ENCODE data around the gene DCDC1. TPM values are rescaled to one million over a fixed set of nuclear protein-coding genes. Genes with fewer than 3 reads are reported as not detected.
A peak's percentile ranks its signal among the peaks of the same experiment; 100 is the strongest.

Gene DCDC1
- total RNA-seq, 2 donors from 2014 or later = 0.42 TPM; not detected in 1

GRCh38 chr11:31106968-31107576, 262.5 kb downstream of the DCDC1 start:
- no peak overlapping the region for H3K4me3 Mint-ChIP-seq
- ATAC-seq (replicated peaks in 1 of 2) = peak; percentile 45 to 60

DNA sequence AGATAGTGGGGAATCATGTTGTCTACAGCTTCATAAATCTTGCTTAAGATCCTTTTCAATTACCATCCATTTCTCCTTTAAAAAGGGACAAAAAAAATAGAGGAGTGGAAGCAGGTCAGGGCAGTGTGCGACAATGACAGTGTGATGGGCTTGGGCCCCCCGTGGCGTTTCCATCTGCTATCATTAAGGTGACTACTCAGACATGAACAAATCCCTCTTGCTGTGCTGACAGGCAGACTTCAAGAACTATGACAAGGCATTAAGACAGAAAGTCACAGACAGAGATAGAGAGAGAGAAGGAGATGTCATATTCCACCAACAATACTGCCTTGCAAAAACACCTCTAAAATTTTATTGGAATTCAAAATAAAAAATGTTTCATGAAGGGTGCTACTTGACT, 263.2 kb downstream of the DCDC1 start:
- Mint-ChIP-seq H3K9me3 (peaks cover 0 to 1% of the 10 kb centered on the region in 2 donors), H3K27ac (no peak overlapping the region), H3K27me3 (ENCODE audit: low read depth) (no peaks in the 10 kb centered on the region), H3K4me1 (ENCODE audit: low read depth) (no peaks in the 10 kb centered on the region), H3K4me3 (no peak overlapping the region), H3K36me3 (ENCODE audit: insufficient read depth in 2 of 2) (no peaks in the 10 kb centered on the region)
- no peak for ATAC-seq (replicated peaks in 1 of 2)
- DNase-seq = no peak

More at GRCh38 chr11:31106968-31107576, 262.5 kb downstream of the DCDC1 start:
- peak; percentile 21 to 56 for DNase-seq
- no peaks in the 10 kb centered on the region for H3K36me3 Mint-ChIP-seq (ENCODE audit: insufficient read depth in 2 of 2)
- no peaks in the 10 kb centered on the region for H3K4me1 Mint-ChIP-seq (ENCODE audit: low read depth)
- H3K27ac Mint-ChIP-seq = no peak overlapping the region
- no peaks in the 10 kb centered on the region for H3K27me3 Mint-ChIP-seq (ENCODE audit: low read depth)
- H3K9me3 Mint-ChIP-seq = peaks cover 0 to 1% of the 10 kb centered on the region in 2 donors

DNA sequence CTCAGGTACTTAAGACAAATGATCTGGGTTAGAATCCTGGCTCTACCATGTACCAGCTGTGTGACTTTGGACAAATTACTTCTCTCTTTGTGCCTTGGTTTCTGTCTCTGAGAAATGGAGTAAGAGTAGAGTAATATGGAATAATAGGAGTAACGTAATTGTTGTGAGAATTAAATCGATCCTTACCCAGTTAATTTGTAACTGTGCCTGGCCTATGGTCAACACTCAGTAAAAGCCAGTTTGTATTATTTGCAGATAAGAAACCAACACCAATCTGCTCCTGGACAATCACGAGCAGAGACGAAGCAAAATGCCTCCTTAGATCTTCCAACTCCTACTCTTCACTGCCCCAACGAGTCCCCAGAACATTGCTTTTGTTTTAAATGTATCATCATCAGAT, 266.7 kb downstream of the DCDC1 start:
- Mint-ChIP-seq H3K9me3 (peaks cover 1 to 2% of the 10 kb centered on the region in 2 donors), H3K27me3 (ENCODE audit: low read depth) (no peaks in the 10 kb centered on the region), H3K36me3 (ENCODE audit: insufficient read depth in 2 of 2) (no peaks in the 10 kb centered on the region), H3K4me1 (ENCODE audit: low read depth) (no peaks in the 10 kb centered on the region), H3K27ac (no peak overlapping the region), H3K4me3 (no peak overlapping the region)
- ATAC-seq (replicated peaks in 1 of 2) (no peak), DNase-seq (no peak)

DNA sequence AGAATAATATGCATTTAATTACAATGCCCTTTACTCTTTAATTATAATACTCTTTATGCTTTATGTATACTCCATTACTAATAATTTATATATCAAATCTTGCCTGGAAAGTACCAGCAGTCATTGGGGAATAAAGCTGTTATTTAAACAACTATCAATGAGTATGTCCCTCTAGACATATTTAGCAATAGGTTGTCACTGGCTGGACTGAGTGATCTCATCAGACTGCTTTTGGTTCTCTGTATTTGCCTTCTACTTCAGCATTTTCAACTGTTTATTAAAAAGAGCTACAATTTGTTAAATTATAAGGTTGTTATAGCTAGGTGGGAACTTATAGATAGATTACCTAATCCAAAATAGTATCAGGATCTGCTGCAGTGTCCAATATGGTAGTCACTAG, 267.2 kb downstream of the DCDC1 start:
- peaks cover 1 to 2% of the 10 kb centered on the region in 2 donors for H3K9me3 Mint-ChIP-seq
- no peaks in the 10 kb centered on the region for H3K36me3 Mint-ChIP-seq (ENCODE audit: insufficient read depth in 2 of 2)
- no peak overlapping the region for H3K27ac Mint-ChIP-seq
- DNase-seq = no peak
- H3K4me3 Mint-ChIP-seq = no peak overlapping the region
- no peak for ATAC-seq (replicated peaks in 1 of 2)
- H3K27me3 Mint-ChIP-seq (ENCODE audit: low read depth) = no peaks in the 10 kb centered on the region
- H3K4me1 Mint-ChIP-seq (ENCODE audit: low read depth) = no peaks in the 10 kb centered on the region

DNA sequence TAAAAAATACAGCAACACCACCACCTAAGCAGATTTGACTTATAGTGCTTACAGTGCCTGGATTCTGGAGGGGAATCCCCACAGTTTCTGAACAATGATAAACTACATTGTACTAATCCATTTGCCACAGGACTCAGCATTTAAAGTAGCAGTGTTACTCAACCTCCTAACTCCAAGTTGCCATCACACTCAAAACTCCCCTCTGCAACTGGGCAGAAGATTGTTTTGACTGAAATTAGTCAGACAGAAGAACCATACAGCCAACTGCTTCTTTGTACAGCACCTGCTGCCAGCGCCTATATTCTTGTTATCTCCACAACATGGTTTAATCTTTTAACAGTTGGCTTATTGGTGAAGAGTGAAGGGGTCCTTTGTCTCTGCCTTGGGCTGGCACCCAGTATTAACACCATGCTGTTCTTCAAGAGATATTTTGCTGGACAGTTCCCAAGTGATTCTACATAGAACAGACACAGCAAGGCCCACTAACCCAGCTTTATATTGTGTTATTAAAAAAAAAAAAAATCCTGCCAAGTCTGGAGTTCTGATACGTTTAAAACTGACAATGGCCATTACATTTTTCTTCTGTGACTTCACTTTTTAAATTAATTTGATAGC, 273.2 kb downstream of the DCDC1 start:
- no peak for DNase-seq
- no peaks in the 10 kb centered on the region for H3K36me3 Mint-ChIP-seq (ENCODE audit: insufficient read depth in 2 of 2)

DNA sequence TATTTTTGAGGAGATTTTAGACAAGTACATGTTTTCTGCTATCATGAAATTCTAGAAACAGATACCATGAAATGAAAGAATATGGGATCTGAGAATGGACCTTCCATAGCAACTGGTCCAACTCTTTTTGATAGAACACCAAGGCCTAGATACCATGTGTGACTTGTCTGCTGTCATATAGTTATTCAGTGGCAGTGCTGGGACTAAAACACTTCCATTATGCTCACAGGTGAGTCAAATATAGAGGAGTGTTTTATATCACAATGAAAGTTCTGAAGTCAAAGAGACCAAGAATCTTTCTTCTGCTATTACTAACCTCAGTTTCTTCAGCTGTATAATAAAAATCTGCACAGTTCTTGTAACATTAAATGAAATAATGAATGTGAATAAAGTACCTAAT, 276.9 kb downstream of the DCDC1 start:
- Mint-ChIP-seq H3K9me3 (peaks cover 6 to 10% of the 10 kb centered on the region in 2 donors), H3K27me3 (ENCODE audit: low read depth) (no peaks in the 10 kb centered on the region), H3K27ac (no peak overlapping the region), H3K36me3 (ENCODE audit: insufficient read depth in 2 of 2) (peaks cover 7 to 11% of the 10 kb centered on the region in 2 donors), H3K4me3 (no peak overlapping the region), H3K4me1 (ENCODE audit: low read depth) (no peaks in the 10 kb centered on the region)
- DNase-seq (no peak), ATAC-seq (replicated peaks in 1 of 2) (peak in 1 of 2 donors; percentile 65)

More for the DNA sequence above, 273.2 kb downstream of the DCDC1 start:
- Mint-ChIP-seq H3K27me3 (ENCODE audit: low read depth) (no peaks in the 10 kb centered on the region), H3K9me3 (peaks cover 0 to 2% of the 10 kb centered on the region in 2 donors), H3K4me3 (no peak overlapping the region), H3K27ac (no peak overlapping the region), H3K4me1 (ENCODE audit: low read depth) (no peaks in the 10 kb centered on the region)
- peak in 1 of 2 donors; percentile 69 for ATAC-seq (replicated peaks in 1 of 2)

GRCh38 chr11:31089117-31089516, 280.4 kb downstream of the DCDC1 start:
- H3K4me3 Mint-ChIP-seq = no peak overlapping the region
- H3K4me1 Mint-ChIP-seq (ENCODE audit: low read depth) = no peaks in the 10 kb centered on the region
- H3K36me3 Mint-ChIP-seq (ENCODE audit: insufficient read depth in 2 of 2) = peaks cover 7 to 11% of the 10 kb centered on the region in 2 donors
- ATAC-seq (replicated peaks in 1 of 2) = no peak
- H3K9me3 Mint-ChIP-seq = peaks cover 6 to 10% of the 10 kb centered on the region in 2 donors
- no peak for DNase-seq
- no peaks in the 10 kb centered on the region for H3K27me3 Mint-ChIP-seq (ENCODE audit: low read depth)
- H3K27ac Mint-ChIP-seq = no peak overlapping the region

DNA sequence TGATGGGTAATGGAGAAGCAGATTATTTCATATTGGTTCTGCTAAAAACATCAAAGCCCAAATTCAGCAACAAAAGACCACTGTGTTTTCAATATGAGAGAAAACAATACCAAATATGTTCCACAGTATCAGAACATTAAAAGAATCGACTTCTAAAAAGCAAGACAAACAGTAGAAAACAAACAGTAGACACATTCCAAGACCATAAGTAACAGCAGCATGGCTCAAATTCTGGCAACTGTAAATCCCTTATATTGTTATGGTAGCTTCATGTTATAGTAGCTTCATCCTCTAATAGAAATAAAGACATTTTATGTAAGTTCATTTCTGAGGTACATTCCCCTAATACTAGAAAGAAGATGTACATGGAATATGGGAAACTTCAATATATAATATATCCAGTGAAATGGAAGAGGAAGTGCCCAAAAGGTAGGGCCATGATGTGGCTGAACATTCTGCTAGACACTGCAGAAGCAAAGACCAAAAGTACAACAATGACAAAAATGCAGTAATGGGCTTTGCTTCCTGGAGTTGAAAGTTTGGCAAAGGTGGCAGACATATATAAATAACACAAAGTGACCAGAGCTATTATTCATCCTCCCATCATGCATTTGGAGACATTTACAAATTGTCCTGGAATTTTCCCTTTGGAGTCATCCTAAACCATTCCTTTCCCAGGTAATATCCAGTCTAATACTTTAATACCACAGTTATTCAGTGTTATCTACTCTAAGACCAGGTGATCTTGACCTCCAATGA, 299.9 kb downstream of the DCDC1 start:
- no peaks in the 10 kb centered on the region for H3K27me3 Mint-ChIP-seq (ENCODE audit: low read depth)
- H3K27ac Mint-ChIP-seq = no peak overlapping the region
- no peaks in the 10 kb centered on the region for H3K4me1 Mint-ChIP-seq (ENCODE audit: low read depth)
- no peak for DNase-seq
- H3K9me3 Mint-ChIP-seq = peaks cover 4 to 7% of the 10 kb centered on the region in 2 donors
- no peaks in the 10 kb centered on the region for H3K36me3 Mint-ChIP-seq (ENCODE audit: insufficient read depth in 2 of 2)
- ATAC-seq (replicated peaks in 1 of 2) = no peak
- H3K4me3 Mint-ChIP-seq = no peak overlapping the region

- H3K9me3 Mint-ChIP-seq = no peaks in the 10 kb centered on the region
- no peaks in the 10 kb centered on the region for H3K36me3 Mint-ChIP-seq (ENCODE audit: insufficient read depth in 2 of 2)
- DNase-seq (no peak), ATAC-seq (replicated peaks in 1 of 2) (no peak)
- H3K4me1 Mint-ChIP-seq (ENCODE audit: low read depth) = no peaks in the 10 kb centered on the region
- no peaks in the 10 kb centered on the region for H3K27me3 Mint-ChIP-seq (ENCODE audit: low read depth)
- H3K4me3 Mint-ChIP-seq = no peak overlapping the region
- H3K27ac Mint-ChIP-seq = no peak overlapping the region
These were observed 308.7 kb downstream of the DCDC1 start for GRCh38 chr11:31060880-31061279.

DNA sequence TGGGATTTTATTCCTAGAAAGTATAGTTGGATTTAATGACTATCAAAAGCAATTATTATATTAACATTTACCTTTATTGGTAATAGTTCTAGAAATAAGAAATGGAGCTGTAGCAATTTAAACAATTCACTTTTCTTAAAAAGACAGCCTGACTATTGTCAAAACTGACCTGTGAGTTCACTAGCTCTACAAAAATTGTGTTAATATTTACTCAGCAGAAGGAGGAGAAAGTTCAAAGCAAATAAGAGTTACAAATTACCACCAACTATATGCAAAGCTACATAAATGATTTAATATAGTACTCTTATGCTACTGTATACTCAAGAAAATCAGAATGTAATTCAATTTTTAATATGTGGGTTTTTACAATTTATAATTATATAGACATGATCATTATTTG, 310.0 kb downstream of the DCDC1 start:
- no peak for ATAC-seq (replicated peaks in 1 of 2)
- Mint-ChIP-seq H3K9me3 (peaks cover 3 to 5% of the 10 kb centered on the region in 2 donors), H3K4me1 (ENCODE audit: low read depth) (no peaks in the 10 kb centered on the region), H3K36me3 (ENCODE audit: insufficient read depth in 2 of 2) (no peaks in the 10 kb centered on the region), H3K27me3 (ENCODE audit: low read depth) (no peaks in the 10 kb centered on the region), H3K27ac (no peak overlapping the region), H3K4me3 (no peak overlapping the region)
- DNase-seq = no peak

- H3K27ac Mint-ChIP-seq = no peak overlapping the region
- no peak for ATAC-seq (replicated peaks in 1 of 2)
- H3K9me3 Mint-ChIP-seq = peaks cover 15 to 25% of the 10 kb centered on the region in 2 donors
- DNase-seq = no peak
- H3K4me1 Mint-ChIP-seq (ENCODE audit: low read depth) = no peaks in the 10 kb centered on the region
- no peak overlapping the region for H3K4me3 Mint-ChIP-seq
- no peaks in the 10 kb centered on the region for H3K27me3 Mint-ChIP-seq (ENCODE audit: low read depth)
- H3K36me3 Mint-ChIP-seq (ENCODE audit: insufficient read depth in 2 of 2) = no peaks in the 10 kb centered on the region
These were observed 319.3 kb downstream of the DCDC1 start for GRCh38 chr11:31050061-31050765.

GRCh38 chr11:31045335-31045734, 324.2 kb downstream of the DCDC1 start:
- Mint-ChIP-seq H3K4me1 (ENCODE audit: low read depth) (no peaks in the 10 kb centered on the region), H3K9me3 (peaks cover 2 to 3% of the 10 kb centered on the region in 2 donors), H3K27ac (no peak overlapping the region), H3K4me3 (no peak overlapping the region), H3K36me3 (ENCODE audit: insufficient read depth in 2 of 2) (no peaks in the 10 kb centered on the region), H3K27me3 (ENCODE audit: low read depth) (no peaks in the 10 kb centered on the region)
- ATAC-seq (replicated peaks in 1 of 2) (no peak), DNase-seq (no peak)
